Measurements from ENCODE around the gene RAB13.

Gene RAB13

DNA sequence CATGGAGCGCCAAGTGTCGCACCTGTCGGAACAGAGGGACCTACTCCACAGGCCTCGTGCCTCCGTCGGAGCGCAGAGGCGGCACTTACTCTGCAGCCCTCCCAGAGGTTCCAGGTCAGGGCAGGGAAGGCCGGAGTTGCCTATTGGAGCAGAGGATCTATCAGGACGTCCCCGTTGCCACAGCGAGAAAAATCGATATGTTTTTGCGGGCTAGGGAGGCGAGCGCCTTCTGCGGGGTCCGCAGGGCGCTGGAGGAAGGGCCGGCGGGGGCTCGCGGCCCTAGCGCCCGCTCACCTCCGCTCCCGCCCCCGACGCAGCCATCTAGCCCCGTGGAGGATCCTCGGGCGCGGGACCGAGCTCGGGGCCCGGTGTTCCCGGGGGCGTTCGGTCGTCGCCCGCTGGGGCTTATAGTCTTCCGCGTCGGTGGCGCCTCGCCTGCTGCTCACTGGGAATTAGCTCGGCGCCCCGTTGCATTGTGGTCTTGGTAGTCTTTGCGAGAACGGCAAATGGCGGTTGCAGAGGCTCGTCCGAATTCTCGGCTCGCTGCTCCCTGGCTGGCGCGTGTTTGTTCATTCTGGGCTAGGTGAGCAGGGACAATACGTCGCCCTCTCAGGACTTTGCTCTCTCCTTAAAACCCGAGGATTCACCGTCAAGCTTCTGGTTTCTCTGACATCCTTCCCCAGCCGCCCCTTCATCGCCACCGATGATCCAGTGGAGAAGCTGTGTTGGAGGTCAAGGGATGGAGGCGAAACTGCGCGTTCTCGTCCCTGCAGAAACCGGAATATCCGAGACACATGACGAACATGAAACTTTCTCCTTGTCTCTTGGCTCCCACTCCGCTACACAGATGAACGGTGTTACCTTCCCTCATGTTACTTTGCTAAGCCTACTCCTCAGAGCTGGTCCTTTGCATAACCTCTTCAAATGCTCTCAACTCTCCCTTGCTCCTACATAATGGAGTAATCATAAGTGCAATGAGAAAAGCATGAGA, 8.6 kb downstream of the RAB13 start, which contains the start of gene JTB:
JTB (minus strand) TSS at position 425 of the 991 bp plus-strand sequence; CDS start at position 3, 422 bp downstream.
- peak; percentile 80 to 87 for DNase-seq

DNA sequence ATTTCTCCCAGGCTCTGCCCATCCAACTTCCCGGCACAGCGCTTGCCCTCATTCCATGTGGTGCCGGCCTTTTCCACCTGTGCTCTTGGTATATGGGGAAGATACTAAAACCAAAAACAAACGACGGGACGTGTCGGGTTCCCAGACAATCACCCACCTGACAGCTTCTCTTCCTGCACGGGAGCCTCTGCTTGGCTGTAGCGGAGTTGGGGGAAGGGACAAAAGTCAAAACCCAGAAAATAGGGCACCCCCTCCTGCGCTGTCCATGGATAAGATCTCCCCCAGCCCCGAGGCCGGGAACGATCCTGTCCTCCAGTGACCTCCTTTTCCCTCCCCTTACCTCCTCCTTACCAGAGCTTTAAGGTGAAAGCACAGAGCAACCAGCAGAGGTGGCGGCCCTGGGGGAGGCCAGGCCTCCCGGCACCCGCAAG, 9.3 kb downstream of the RAB13 start:
- no peak for DNase-seq

DNA sequence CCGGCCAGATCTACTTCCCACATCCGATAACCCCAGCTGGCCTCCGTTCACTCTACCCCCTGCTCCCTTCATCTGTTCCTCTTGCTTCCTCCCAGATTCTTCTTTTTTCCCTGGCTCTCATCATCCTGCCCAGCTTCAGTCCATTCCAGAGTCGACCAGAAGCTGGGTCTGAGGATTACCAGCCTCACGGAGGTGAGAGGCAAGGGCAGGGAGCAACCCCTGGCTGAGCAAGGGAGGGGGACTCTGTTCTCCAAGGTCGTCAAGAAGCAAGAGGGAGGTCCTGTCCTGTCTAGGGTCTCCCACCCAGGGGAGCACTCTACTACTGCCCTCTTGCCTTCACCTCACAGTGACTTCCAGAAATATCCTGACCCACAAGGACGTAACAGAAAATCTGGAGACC, 12.6 kb downstream of the RAB13 start:
- no peak for DNase-seq

DNA sequence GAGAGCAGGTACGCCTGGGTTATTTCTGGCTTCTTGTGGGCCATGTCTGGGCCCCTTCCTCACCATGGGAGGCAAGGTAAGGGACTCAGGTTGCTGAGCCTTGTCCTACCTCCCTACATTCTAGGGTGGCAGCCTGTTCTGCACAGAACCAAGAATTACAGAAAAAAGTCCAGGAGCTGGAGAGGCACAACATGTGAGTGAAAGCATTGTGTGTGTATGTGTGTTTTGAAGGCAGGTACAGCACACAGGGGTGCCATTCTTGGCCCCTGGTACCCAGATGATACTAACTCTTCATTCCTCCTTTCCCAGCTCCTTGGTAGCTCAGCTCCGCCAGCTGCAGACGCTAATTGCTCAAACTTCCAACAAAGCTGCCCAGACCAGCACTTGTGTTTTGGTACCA, 13.1 kb downstream of the RAB13 start:
- no peak for DNase-seq

DNA sequence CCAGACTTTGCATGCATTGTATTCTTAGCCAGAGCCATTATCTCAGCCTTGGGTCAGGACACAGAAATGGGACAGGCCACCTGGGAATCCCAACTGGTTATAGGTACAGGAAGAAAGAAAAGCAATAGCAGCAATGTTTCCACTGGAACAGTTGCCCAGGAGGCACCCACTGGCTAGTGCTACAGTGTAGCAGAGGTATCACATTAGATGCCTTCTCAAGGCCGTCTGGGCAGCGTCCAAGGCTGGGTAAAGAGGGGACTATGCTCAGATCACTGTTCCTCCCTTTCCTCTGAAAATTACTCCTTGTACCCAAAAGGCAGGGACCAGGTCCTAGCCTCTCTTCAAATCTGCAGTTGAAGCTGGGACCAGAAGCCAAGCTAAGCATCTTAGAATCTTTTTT, 15.8 kb downstream of the RAB13 start:
- DNase-seq: no peak

DNA sequence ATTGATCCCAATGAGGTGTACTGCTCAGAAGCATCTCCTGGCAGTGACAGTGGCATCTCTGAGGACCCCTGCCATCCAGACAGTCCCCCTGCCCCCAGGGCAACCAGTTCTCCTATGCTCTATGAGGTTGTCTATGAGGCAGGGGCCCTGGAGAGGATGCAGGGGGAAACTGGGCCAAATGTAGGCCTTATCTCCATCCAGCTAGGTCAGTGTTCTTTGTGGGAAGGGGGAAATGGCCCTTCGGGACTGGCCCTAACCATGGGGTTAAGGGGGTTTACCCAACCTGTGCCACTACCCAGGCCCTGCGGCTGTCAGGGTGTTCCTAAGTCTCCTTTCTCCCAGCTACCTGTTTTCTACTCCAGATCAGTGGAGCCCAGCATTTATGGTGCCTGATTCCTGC, 17.2 kb downstream of the RAB13 start:
- DNase-seq: no peak

DNA sequence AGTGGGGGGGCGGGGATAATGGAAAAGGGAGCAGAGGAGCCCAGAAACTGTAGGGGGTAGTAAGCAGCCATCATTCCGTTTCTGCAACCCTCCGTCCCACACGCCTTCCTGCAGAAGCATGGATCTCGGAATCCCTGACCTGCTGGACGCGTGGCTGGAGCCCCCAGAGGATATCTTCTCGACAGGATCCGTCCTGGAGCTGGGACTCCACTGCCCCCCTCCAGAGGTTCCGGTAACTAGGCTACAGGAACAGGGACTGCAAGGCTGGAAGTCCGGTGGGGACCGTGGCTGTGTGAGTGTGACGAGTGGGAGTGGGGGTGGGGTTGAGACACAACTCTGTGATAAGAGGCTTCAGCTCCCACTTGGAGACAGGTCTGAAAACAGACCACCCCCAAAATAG, 17.7 kb downstream of the RAB13 start:
- DNase-seq: no peak

DNA sequence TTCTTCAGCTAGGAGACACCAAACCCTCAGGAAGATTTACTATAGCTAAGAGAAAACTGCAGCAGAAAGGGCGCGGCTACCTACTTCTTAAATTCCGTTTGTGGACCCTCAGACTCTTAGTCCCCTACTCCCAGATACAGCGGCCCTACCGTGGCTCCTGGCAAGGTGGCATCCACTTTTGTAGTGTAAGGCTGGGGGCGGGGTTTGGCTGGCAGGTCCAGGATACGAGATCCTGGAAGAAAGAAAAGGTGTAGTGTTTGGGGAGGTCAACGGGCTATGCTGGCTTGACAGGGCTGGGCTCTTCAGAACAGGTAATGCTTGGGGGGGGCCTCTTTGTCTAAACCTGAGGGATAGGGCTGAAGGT, 18.2 kb downstream of the RAB13 start:
- no peak for DNase-seq

DNA sequence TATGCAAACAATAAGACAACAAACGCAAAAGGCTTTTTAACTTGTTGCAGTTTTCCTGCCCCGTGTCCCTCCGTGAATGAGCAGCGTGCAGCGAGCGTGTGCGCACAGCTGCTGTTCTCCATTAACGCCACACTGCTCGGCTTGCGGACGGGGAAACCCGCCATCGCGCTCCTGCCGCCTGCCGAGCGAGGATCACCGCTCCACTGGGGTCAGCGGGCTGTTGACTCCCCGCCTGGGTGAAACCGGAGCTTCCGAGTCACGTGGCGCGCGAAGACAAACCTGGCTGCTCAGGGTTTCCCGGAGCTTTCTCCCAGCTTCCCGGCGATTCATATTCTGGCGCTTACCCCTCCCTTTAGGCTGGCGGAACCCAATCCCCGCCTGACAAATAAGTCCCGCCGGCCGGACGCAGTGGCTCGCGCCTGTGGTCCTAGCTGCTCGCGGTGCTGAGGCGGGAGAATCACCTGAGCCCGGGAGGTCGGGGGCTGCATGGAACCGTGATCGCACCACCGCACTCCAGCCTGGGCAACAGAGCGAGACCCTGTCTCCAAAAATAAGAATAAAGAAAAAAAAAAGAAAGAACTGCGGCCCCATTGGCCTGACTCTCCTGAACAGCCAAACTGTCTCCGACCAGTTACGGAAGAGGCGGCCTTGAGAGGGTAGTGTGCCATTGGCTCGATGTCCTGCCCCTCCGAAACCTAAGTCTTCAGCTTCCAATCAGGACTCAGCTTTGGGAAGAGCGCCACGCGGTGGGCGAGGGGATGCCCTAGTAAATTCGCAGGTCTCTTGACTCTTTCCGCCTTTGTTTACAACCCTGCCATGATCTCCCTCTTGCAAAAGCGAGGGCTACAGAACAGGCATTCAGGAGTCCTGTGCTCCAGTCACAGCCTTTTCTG, 18.8 kb downstream of the RAB13 start, which contains the start of gene CREB3L4:
CREB3L4 (plus strand) TSS at position 796 of the 893 bp plus-strand sequence. CDS start 624 bp downstream, outside the sequence.
- DNase-seq: peak; percentile 94 to 95

DNA sequence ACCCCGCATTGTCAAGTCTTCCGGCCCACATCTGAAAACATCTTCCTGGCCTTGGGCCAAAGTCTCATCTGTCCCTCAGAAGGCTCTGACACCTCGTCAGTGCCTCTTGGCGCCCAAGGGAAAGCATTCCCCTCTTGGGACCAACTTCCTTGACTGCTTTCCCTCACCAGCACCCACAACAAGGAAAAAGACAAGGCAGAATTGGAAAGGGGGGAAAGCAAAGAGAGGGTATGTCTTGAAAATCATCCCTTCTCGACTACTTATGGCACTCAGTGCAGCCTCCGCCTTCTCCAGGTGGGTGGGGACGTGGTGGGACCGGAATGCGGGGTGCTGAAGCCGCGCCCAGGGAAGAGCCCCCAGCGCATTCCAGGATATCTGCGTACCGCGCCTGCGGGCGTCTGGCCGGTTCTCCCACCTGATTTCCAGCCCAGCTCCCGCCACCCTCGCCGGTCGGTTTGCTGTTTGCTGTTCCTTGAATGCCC, 22.2 kb downstream of the RAB13 start:
- DNase-seq: no peak

DNA sequence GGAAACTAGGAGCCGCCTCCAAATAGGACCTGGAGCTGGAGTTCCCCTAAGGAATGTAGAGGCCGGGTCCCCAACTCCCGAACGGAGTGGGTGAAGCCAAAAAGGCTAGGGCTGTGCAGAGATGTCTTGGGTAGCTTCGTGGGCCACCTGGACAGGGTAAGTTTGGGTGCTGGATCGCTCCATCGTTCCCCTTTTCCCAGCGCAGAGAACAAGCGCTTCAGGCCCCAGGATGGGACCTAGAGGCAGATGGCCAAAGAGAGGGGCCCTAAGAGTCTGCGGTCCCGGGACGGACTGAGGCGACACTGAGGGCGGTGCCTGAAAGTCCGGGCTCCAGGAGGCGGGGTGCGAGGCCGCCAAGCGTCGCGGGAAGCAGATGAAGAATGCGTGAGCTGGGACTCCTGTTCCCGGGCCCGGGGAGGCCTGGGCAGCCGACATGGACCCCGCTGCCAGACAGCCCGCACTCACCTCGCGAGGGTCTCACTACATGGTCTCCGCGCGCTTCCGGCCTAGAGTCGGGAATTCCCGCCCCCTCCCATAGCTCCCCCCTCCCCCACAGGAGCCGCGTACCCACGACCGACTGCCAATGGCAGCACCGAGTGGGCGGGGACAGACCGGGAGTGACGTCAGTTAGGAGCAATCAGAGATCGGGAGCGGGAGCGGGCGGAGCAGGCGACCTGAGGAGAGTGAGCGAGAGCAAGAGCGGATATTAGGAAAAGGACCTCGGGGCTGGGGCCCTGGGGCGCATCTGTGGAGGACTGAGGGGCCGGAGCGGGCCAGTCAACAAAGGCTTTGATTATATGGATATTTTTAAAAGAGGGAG, 22.9 kb downstream of the RAB13 start, which contains the start of gene SLC39A1:
SLC39A1 (minus strand) TSS at position 508 of the 820 bp plus-strand sequence. CDS start 822 bp downstream, outside the sequence.
- DNase-seq: peak; percentile 95 to 98

DNA sequence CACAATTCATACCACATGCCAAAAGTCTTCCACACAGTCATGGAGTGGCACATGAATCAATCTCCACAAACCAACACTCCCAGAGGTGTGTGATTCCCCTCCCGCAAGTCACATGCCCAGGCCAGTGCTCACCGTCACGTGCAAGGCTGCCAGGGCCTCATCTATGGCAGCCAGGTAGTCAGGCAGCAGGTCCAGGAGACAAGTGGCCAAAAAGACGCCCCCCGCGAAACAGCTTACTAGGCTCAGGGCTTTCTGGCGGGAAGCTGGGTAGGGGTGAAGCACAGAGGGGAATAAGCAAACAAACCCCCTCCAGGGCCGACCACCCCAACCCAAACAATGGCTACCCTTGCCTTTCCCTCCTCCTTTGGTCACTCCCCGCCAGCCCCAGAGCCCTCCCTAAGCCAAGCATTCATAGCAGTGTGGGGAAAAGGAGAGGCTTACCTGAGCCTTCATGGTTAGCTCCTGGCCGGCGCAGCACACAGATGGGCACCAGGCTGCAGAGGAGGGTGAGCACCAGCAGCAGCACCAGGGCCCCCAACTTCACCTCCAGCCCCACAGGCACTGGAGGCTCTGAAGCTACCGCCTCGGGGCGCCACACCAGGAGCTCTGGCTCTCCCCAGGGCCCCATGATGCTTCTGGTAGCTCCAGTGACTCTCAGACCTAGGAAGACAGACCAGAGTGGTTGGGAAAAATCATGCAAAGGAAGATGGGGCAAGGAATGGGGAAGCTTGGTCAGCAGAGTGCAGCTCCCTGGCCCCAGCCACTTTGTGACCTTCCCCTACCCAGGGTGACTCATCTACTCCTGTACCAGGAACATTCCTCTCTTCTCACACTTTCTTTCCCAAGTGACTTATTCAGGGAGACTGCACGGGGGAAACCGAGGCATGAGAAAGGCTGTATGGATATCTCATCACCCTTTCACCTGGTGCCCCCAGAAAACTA, 23.8 kb downstream of the RAB13 start:
- DNase-seq: peak; percentile 71 to 74

DNA sequence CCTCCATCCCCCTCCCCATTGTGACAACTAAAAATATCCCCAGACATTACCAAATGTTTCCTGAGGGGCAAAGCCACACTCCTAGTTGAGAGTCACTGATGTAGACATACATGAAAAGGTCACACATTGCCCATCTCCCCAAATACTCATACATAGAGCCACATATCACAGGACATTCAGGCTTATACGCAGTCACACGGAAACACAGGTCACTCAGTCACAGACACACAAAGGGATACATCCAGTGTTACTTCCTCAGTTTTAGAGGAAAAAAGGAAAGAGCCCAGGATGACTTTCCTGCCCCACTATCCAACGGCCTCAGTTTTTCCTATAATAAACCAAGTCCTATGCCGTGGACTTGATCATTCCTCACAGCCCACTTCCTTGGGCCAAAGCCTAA, 24.7 kb downstream of the RAB13 start:
- no peak for DNase-seq

DNA sequence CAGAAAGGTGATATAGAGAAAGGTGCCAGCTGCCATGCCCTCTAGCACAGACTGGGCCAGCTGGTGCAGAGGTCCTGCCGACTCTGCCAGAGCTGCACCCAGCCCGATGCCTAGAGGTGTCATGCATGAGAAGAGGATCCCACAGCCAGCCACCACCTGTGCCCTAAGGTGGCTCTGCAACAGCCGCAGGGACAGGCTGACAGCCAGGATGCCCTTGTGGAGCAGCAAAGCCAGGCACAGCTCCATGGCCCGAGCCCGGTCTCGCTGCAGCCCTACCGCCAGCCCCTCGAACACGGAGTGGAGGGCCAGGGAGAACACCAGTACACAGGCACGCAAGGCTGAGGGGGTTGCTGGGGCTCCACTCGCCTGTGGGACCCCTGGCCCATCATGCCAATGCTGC, 25.9 kb downstream of the RAB13 start:
- no peak for DNase-seq

DNA sequence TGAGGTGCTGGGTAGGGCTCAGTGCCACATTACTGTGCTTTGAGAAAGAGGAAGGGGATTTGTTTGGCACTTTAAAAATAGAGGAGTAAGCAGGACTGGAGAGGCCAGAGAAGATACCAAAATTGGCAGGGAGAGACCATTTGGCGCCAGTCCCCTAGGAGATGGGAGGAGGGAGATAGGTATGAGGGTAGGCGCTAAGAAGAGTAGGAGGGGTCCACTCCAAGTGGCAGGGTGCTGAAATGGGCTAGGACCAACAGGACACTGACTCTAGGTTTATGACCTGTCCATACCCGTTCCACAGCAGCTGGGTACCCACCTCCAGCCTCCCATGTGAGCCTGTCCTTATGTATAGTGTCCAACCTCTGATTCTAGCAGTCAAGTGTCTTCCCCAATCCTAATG, 26.7 kb downstream of the RAB13 start:
- DNase-seq: no peak

DNA sequence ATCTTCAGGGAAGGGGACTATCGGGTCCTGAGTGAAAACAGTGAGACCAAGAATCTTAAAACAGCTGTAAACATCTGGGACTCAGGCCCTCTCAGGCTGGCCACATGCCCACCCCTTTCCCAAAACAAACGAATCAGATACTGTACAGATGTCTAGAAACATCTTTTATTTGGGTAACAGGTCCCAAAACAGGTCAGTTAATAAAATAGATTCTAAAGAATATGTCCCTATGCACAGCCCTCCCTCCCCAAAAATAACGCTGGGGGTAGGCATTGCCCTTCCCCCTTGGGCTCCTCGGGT, 27.2 kb downstream of the RAB13 start:
- DNase-seq: no peak

DNA sequence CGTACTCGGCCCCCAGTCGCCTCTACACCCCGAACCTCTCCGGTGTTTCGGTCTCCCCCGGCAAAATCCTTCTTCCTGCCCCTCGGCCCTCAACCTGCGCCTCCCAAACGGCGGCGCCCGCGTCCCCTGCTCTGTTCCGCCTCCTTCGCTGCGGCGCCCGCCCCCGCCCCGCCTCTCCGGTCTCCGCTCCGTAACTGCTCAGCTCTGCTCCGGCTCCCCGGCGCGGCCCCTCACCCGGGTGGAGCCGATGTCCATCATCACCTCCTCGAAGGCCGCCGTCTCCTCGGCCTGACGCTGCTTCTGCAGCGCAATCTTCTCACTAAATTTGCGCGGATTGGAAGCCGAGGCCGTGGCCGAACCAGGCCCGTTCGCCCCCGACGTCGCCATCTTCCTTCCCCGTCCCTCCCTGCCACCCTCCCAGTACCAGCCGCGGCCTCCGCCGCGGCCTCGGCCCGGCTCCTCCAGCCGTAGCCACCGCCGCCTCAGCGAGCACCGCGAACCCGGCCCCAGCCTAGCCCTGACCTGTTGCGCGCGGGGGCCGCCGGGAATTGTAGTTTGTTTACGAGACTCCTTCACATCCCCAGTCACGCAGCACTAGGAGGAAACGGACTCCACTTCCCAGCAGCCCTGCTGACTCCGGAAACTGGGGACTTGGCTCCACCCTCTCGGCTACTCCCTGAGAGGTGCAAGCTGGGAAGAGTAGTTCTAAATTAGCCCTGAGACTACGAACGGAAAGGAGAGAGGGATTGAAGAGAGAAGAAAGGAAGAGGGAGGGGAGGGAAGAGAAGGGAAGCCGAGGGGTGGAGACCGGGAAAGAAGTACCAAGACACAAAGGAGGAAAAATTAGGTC, 27.8 kb downstream of the RAB13 start, which contains the start of gene CRTC2:
CRTC2 (minus strand) TSS at position 502 of the 850 bp plus-strand sequence; CDS start at position 387, 115 bp downstream.
- peak; percentile 97 to 98 for DNase-seq

DNA sequence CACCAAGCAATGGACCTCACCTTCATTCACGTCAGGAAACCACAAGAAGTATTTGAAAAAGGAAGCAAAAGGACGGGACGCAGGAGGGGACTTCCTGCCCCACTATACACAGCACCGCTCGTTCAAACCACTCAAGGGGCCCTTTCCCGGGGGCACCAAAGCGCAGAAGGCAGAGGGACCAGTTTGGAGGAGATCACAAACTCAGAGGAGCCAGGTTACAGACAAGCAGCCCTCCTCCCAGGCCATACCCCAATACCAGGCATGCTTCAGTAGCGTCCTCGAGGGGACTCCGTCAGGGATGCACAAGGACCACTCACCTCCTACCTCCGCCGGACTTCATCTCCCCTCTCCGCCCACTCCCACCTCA, 28.4 kb downstream of the RAB13 start:
- peak; percentile 12 to 28 for DNase-seq

DNA sequence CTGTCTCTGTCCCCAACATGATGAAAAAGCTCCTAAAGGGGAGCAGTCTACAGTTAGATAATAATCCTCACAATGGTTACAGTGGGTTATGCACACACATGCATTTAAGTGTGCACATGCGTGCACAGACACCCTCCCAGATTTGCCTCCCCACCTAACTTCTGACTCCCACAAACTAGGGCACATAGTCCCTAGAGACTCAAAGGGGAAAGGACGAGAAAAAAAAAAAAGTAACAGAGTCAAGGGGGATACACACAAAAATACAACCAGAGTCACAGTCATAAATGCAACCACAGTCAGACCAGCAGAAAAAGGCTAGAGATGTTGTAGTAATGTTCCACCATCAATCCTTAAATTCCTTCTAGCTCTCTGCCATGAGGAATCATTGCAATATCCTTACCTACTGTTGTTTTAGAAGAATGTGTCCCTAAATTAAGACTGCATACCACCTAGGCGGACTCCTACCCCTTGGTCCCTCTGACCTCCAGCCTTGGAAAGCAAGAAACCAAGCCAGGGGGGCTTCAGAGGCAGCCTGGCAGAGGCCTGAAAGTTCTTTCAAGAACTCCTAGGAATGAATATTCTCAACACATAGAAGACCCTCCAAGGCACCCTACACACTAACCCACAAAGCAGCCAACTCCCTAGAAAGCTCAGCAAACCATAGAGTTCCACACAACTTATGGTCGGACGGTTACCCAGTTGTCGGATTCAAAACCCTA, 29.0 kb downstream of the RAB13 start:
- DNase-seq: no peak
